Keratinocyte (primary cell): ENCODE data around the gene PYGB. TPM values are rescaled to one million over a fixed set of nuclear protein-coding genes. Genes with fewer than 3 reads are reported as not detected.

ENCODE experiments used
- DNase-seq: peaks from one replicate; pipeline ENCODE4 v3.0.0-alpha.2; 2011; ENCODE audit warnings: low read depth, missing footprints, low spot score
- FAIRE-seq: peaks from 2 replicates; lab custom pipeline; 2011; peaks lifted over from hg19 to GRCh38; lab: Jason Lieb, UNC
- H2AFZ ChIP-seq: 2 replicates; pipeline ENCODE4 v1.6.0; 2012; ENCODE audit warnings: low read length, control low read depth, inconsistent platforms; ENCODE audit not compliant: control insufficient read depth
- H3K27ac ChIP-seq: 2 replicates; pipeline ENCODE4 v1.5.1; 2011; ENCODE audit warnings: low read length; ENCODE audit not compliant: control insufficient read depth, insufficient read depth
- H3K27me3 ChIP-seq: 3 replicates; pipeline ENCODE4 v1.6.0; 2011; ENCODE audit warnings: low read length; ENCODE audit not compliant: control insufficient read depth, insufficient read depth; ENCODE audit errors: extremely low read depth
- H3K36me3 ChIP-seq, 2 experiments: 2 replicates in 1 of 2; 3 replicates in 1 of 2; pipeline ENCODE4 v1.5.1; 2011; ENCODE audit warnings: low read length in 2 of 2, mild to moderate bottlenecking in 1 of 2; ENCODE audit not compliant: control insufficient read depth in 2 of 2, insufficient read depth in 2 of 2; ENCODE audit errors: extremely low read depth in 1 of 2
- H3K4me1 ChIP-seq: 3 replicates; pipeline ENCODE4 v1.5.1; 2011; ENCODE audit warnings: low read length; ENCODE audit not compliant: control insufficient read depth, insufficient read depth; ENCODE audit errors: extremely low read depth
- H3K4me2 ChIP-seq: 3 replicates; pipeline ENCODE4 v1.6.0; 2011; ENCODE audit warnings: low read depth, low read length; ENCODE audit not compliant: control insufficient read depth, insufficient read depth; ENCODE audit errors: extremely low read depth
- H3K4me3 ChIP-seq, 3 experiments: fragments of 200-600 bp in 1 of 3; sonication (generic) in 1 of 3; 2 replicates in 2 of 3; 3 replicates in 1 of 3; pipeline ENCODE4 v1.5.1; 2011 to 2016; ENCODE audit warnings: low read length in 3 of 3, mild to moderate bottlenecking in 3 of 3, control low read depth in 2 of 3, inconsistent platforms in 1 of 3, low read depth in 1 of 3, mixed read lengths in 1 of 3, mixed run types in 1 of 3, moderate library complexity in 1 of 3; ENCODE audit not compliant: control insufficient read depth in 2 of 3, insufficient read depth in 2 of 3; ENCODE audit errors: extremely low read depth in 1 of 3
- H3K79me2 ChIP-seq: 2 replicates; pipeline ENCODE4 v1.6.0; 2012; ENCODE audit warnings: low read length; ENCODE audit not compliant: control insufficient read depth, insufficient read depth
- H3K9ac ChIP-seq: 3 replicates; pipeline ENCODE4 v1.6.0; 2011; ENCODE audit warnings: low read length; ENCODE audit not compliant: control insufficient read depth, insufficient read depth; ENCODE audit errors: extremely low read depth
- H3K9me1 ChIP-seq: 3 replicates; pipeline ENCODE4 v1.6.0; 2011; ENCODE audit warnings: low read length; ENCODE audit not compliant: control insufficient read depth, insufficient read depth; ENCODE audit errors: extremely low read depth
- H3K9me3 ChIP-seq: 2 replicates; pipeline ENCODE4 v1.5.1; 2012; ENCODE audit warnings: low read depth, low read length; ENCODE audit not compliant: control insufficient read depth
- H4K20me1 ChIP-seq: 3 replicates; pipeline ENCODE4 v1.6.0; 2011; ENCODE audit warnings: low read length; ENCODE audit not compliant: control insufficient read depth, insufficient read depth; ENCODE audit errors: extremely low read depth
- EZH2 ChIP-seq: IDR thresholded peaks from one replicate; pipeline ENCODE4 v1.6.1; 2012; ENCODE audit warnings: inconsistent platforms, mild to moderate bottlenecking, low read length, moderate library complexity
- dilution Hi-C: fragments of 300-500 bp; cut with MboI; formaldehyde crosslinking; loops from one replicate; pipeline ENCODE4 v1.7.0; 2020; ENCODE audit warnings: low sequenced_read_pairs; ENCODE audit not compliant: extremely low pct_ligation_motif_present
- polyA plus RNA-seq, 5 experiments: library from polyadenylated mRNA; depleted of rRNA in 3 of 5; stranded (reverse) in 3 of 5; stranded (forward) in 1 of 5; unstranded in 1 of 5; fragments of >200 nt; gene quantifications; 1 replicate in 1 of 5; 2 replicates in 3 of 5; 3 replicates in 1 of 5; pipeline versions ENCODE4 v1.2.1 to v1.2.3, GENCODE V29; 2011 to 2012; ENCODE audit warnings: missing spikeins in 2 of 5, low read depth in 1 of 5, low replicate concordance in 1 of 5
- TF ChIP-seq, protein P1 (sequence below), 3 experiments: IDR thresholded peaks in 1 of 3; conservative IDR thresholded peaks in 1 of 3; optimal IDR thresholded peaks in 1 of 3; 2 replicates in 2 of 3; 3 replicates in 1 of 3; pipeline versions ENCODE3 to v1.5.1; 2011; ENCODE audit warnings: low read length in 3 of 3, mild to moderate bottlenecking in 3 of 3, moderate library complexity in 2 of 3, control low read depth in 1 of 3, inconsistent platforms in 1 of 3; ENCODE audit not compliant: insufficient read depth in 2 of 3; ENCODE audit errors: extremely low read depth in 1 of 3

Gene PYGB
- polyA plus RNA-seq, 1 donor (not counting 4 experiments of a cell fraction or from before 2014, with no cell fraction given), result 78.3 TPM

DNA sequence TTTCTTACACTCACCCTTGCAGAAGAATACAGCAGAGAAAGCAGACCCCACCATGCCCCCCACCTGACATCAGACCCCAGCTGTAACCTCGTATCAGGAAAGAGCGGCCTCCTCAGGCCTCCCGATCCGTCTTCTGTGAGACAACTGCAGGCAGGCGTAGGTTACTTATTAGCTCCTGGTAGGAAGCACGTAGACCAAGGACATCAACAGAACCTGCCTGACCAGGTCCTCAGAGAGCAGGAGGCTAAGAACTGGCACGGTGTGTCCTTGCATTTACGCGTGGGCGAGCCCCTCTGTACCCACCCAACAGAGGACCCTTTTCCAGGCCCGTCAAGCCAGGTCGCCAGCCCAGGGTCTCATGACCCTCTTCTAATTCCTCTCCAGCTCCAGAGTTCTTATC lies 91.7 kb downstream of the PYGB start:
- Histone ChIP-seq H3K27me3 (no peaks in the 10 kb centered on the region), H4K20me1 (no peaks in the 10 kb centered on the region), H3K9me3 (no peaks in the 10 kb centered on the region), H3K27ac (no peak overlapping the region), H3K36me3 (peaks cover 0 to 5% of the 10 kb centered on the region in 2 experiments), H3K9ac (no peak overlapping the region), H3K4me2 (no peak overlapping the region), H3K79me2 (peaks cover 8% of the 10 kb centered on the region), H3K4me1 (peaks cover 8% of the 10 kb centered on the region), H3K4me3 (no peak overlapping the region), H3K9me1 (no peaks in the 10 kb centered on the region), H2AFZ (no peak overlapping the region)
- TF ChIP-seq EZH2, result no peak
- TF ChIP-seq, protein P1, sequence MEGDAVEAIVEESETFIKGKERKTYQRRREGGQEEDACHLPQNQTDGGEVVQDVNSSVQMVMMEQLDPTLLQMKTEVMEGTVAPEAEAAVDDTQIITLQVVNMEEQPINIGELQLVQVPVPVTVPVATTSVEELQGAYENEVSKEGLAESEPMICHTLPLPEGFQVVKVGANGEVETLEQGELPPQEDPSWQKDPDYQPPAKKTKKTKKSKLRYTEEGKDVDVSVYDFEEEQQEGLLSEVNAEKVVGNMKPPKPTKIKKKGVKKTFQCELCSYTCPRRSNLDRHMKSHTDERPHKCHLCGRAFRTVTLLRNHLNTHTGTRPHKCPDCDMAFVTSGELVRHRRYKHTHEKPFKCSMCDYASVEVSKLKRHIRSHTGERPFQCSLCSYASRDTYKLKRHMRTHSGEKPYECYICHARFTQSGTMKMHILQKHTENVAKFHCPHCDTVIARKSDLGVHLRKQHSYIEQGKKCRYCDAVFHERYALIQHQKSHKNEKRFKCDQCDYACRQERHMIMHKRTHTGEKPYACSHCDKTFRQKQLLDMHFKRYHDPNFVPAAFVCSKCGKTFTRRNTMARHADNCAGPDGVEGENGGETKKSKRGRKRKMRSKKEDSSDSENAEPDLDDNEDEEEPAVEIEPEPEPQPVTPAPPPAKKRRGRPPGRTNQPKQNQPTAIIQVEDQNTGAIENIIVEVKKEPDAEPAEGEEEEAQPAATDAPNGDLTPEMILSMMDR (optimal IDR thresholded peaks at IDR 0.05 in 1 of 3, IDR thresholded peaks at IDR 0.05 in 1 of 3, conservative IDR thresholded peaks at IDR 0.05 in 1 of 3; ENCODE audit: extremely low read depth in 1 of 3, insufficient read depth in 2 of 3, low read length in 3 of 3), result no peak
- no peak for FAIRE-seq
- dilution Hi-C loops, result no loop called here
- no peak for DNase-seq

DNA sequence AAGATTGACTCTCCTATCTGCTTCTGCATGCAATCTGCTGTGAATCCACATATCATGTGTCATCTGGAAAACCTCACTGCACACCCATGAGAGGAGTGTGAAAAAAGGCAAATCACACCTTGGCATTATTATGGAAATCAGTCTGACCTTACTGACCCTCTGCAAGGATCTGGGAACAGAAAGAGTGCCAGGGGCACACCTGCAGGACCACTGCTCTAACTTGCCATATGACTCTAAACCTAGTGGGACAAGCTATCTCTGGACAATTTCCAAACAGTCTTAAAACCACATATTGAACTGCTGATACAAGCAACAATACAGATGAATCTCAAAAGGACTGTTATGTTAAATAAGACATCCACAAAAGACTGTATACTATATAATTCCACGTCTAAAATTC lies 92.5 kb downstream of the PYGB start:
- Histone ChIP-seq H3K4me3 (no peak overlapping the region), H3K27me3 (no peaks in the 10 kb centered on the region), H4K20me1 (no peaks in the 10 kb centered on the region), H3K9me1 (no peaks in the 10 kb centered on the region), H3K9me3 (no peaks in the 10 kb centered on the region), H2AFZ (no peak overlapping the region), H3K79me2 (peaks cover 8% of the 10 kb centered on the region), H3K4me2 (no peak overlapping the region), H3K36me3 (peaks cover 0 to 5% of the 10 kb centered on the region in 2 experiments), H3K27ac (no peak overlapping the region), H3K9ac (no peak overlapping the region), H3K4me1 (peaks cover 8% of the 10 kb centered on the region)
- TF ChIP-seq, protein P1 (optimal IDR thresholded peaks at IDR 0.05 in 1 of 3, IDR thresholded peaks at IDR 0.05 in 1 of 3, conservative IDR thresholded peaks at IDR 0.05 in 1 of 3; ENCODE audit: extremely low read depth in 1 of 3, insufficient read depth in 2 of 3, low read length in 3 of 3), result no peak
- no peak for TF ChIP-seq EZH2
- dilution Hi-C loops, result no loop called here
- DNase-seq, result no peak
- FAIRE-seq, result no peak
